HG02870 (cell line): ENCODE data around the gene USP12.

Experiments
- ATAC-seq: cut with Tn5 transposase; IDR thresholded peaks from one replicate; pipeline ENCODE4 v1.9.1; 2021; ENCODE audit warnings: mild to moderate bottlenecking, moderate library complexity; ENCODE audit not compliant: unreplicated experiment

The USP12 gene

DNA sequence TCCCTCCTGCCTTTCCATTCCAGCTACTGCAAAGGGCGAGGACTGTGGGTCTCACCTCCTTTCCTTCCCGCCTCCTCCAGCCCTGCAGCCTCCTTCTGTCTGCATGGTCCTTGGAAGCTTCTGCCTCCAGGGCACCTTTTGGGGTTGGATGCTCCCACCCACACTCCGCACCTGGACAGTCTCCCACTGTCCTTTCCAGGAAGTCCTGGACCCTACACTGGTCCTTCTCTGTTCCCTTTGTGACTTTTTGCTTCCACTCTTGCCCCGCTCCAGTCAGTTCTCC, 130.8 kb downstream of the USP12 start:
- no peak for ATAC-seq

DNA sequence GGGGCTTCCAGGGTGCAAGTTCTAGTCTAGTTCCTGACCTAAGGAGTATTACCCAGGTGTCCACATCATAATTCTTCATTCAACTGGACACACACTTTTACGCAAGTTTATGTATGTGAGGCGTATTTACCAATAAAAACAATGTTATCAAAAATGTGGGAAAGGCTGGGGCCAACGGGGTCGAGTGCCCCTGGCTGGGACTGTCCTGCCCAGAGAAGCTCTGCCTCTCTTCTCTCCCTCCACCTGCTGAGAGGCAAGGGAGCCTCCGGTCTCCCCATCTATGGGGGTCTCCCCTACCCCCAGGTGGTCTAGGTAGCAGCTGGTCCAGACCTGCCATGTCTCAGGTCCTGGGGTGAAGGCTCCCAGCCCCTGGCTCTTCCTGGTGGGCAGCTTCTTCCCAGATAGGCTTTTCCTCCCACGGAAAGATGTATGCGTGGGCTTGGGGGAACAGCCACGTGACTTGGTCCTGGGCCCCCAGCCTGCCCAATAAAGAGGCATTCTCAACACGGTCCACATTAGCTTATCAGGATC, 132.4 kb downstream of the USP12 start:
- ATAC-seq: no peak

DNA sequence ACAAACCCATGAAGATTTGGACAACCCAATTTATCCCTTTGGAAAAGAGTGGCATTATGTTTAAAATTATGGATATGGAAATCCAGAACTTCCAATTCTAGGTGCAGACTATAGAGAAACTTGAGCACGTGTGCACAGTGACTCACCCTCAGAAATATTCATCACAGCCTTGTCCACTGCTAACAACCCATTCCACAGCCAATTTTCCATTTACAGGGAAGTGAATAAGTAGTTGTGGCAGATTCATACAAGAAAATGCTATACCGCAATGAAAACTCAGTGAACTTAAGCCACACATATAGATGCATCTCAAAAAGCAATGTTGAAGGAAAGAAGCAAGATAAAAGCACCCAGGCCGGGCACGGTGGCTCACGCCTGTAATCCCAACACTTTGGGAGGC, 133.3 kb downstream of the USP12 start:
- no peak for ATAC-seq

DNA sequence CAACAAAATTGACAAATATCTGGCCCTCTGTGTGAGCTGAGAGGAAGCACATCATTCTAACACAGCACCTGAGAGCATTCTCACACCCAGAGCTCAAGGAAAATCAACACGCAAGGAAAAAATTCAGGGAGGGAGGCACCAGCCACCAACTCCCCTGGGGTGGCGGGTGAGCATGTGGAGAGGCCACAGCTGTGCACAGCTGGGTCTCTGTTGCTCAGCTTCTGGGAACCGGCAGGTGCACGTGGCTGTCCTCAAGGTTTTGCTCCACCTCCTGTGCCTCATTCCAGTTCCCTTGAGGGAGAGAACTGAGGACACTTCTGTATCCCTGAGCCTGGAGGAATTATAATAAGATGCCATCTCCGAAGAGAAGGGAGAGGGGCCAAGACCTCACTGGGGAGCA, 134.0 kb downstream of the USP12 start:
- no peak for ATAC-seq

DNA sequence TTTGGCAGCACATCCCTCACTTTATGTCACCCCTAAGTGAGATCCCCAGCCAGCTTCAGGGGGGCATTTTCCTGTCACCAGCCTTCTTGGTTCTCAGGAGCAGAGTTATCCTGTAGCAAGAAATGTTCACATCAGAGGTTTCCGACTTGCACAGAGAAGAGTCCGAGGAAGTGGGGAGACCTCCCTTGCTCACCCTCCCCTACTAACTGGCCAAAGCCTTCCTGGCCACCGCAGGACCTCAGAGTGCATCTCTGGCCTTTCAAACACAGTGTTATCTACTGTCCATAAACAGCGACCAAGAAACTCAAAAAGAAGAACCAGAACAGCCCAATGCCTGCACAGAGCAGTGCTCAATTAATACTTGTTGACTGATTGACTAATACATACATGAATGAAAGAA, 134.4 kb downstream of the USP12 start:
- ATAC-seq: no peak

DNA sequence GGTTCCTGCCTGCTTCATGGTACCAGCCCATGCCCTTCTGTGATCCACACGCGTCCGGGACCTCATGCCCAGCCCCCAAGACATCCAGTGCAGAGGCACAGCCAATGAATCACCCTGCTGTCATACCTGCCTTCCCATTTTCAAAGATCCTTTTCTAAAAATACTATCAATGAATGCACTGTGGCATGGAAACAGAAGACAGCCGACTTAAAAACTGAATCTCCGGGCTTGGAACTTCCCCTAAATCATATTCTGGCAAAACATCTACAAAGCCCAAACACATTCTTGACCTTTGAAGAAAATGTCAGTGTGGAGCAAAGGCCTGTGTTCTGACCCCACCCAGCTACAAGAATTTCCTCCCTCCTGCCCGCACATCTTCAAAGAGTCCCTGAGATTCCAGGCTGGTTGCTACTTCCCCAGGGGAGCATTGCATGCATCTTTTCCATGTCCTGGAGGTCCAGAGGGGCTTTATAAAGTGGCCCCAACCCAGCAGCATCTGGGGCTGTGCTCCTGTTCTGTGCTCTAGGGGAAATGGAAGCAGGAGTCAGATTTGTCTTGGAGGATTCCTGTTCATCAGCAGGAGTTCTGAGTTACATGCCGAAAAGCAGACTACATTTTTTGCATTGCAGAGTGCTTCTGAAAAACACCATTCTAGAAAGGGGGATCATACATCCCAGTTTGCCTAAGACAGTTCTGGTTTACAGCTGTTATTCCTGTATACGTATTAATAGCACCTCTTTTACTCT, 135.2 kb downstream of the USP12 start:
- no peak for ATAC-seq

DNA sequence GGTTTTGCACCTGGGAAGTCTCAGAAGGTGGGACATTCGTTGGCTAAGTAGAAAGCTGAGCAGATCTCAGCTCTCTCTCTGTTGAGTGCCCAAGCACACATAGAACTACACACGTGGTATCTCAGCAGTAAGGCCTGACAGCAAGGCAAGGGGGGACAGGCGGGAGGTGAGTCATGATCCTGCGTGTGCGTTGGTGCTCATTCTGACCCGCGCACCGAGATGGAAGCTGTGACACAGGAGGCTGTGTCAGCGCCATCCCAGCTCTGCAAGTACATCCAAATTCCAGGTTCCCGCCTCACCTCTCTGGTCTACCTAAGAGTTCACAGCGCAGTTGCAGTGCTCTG, 135.7 kb downstream of the USP12 start:
- no peak for ATAC-seq

DNA sequence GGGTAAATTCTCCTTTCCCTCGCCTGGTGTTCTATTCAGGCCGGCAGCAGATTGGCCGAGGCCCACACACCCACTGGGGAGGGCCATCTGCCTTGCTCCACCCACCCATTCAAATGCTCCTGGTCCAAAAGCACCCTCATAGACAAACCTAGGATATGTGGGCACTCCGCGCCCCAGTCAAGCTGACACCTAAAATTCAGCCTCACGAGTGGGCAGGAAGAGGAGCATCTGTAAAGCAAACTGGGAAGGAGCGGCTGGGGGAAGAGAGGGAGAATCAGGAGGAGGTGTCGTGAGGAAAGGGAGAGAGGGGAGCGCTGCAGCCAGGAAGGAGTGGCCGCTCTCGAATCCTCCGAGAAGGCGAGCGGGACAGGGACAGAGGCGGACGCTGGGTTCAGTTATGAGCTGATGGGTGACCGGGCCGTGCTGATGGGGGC, 136.9 kb downstream of the USP12 start:
- no peak for ATAC-seq

DNA sequence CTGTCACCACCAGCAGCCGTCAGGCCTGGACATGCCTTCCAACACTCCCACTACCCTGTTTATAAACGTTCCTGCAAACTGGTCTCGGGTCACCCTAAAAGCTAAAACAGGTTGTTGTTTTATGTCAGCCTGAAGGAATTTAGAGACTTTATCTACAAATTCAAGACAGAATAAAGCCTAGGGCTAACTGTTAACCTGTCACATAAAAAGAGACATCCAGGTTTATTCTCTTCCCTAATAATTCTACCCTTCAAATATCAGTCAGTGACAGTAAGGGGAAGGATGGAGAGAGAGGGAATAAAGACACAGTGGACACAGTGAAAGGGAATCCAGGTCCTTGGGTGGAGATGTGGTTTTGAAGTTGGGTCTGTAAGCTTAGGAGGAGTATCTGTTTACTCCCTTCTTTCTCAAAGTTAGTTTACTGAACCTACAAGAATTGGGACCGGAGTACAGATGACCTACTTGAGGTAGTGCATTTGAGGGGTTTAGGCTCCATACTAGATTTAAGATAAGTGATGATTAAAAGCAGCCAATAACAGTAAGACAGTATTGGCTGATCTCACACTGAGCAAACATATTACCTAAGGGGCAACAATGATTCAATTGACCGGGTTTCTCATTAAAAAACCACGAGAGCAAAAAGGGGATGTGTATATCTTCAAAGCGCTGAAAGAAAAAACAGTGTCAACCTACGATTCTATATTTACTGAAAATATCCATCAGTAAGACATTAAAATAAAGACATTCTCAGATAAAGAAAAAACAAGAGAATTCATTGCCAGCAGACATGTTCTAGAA, 142.7 kb downstream of the USP12 start:
- no peak for ATAC-seq

DNA sequence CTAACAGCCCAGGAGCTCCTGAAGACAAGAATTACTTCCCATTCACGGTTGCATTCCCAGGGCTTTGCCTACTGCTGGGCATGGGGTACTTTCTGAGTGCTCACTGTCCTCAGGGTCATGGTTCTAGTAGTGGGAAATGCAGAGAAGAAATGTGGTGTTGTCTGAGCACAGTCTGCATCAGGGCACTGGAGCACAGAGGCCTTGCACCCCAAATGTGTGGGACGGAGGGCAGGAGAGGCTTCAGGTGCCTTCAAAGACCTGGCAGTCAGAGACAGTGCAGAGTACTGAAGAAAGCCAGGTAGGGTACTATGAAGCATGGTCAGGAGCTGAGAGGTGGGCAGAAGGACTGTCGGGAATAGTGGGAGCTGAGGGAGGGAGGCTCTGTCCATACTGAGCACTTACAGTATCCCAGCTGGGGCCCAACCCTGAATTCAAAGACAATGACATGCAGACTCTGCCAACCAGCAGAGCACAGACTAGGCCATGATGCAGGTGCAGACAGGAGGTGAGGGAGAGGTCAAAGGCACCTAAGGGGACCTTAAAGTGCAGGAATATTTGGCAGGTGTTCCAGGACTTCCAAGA, 144.4 kb downstream of the USP12 start:
- ATAC-seq: no peak

DNA sequence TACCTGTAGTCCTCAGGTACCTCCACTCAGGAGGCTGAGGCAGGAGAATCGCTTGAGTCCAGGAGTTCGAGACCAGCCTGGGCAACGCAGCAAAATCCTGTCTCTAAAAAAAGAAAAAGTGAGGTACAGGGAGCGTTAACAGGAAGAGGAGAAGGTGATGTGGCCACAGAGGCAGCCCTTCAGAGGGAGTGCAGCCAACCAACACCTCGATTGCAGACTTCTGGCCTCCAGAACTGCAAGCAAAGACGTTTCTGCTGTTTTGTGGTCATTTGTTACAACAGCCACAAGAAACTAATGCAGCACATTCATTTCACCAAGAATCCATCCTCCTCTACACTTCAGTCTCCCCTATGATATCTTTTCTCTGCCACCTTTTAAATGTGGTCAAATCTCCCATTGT, 145.2 kb downstream of the USP12 start:
- ATAC-seq: no peak

DNA sequence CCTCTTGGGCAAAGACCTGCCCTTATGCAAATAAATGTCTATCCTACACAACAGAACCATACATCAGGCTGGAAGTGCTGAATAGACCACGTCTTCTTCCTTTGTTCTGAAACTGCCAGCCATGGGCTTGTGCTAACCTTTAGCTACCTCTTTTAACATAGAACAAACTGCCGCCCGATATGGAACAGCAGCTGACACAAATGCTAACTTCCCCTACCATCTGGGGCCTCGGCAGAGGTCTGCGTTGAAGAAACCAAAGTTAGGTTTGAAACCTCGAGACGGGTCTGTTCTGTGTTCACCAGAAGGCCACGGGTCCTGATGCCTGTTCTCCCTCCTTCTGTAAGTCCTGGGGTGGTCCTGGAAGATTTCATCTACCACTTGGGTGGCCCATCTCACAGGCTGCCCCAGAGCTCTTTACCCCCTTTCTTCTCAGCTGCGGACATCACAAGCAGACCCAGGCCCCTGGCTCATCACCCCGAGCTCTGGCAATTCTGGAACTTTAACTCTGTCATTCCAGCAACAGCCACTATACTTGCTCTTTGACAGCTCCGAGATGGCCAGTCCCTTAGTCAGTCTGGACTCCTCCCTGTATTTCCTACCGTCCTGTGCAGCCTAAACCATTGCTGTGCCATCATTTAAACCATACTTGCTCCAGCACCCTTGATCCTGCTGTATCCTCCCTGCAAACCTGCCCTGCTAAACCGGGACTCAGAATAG, 146.7 kb downstream of the USP12 start:
- no peak for ATAC-seq

DNA sequence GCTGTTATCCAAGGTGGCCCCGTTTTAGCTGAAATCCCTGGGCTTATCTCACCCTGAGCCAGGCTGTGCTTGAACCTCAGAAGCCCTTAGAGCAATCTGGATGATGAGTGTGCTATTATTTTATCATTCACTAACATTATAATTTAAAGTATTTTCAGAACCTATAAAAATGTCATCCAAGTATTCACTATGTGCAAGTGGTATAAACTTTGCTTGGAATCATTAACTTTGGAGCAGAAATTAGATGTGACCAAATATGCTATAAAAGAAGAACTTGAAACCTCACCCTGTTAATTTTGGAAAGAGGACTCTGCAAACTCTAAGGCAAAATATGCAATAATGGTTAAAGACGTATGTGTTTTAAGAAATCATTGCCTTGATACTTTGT, 147.5 kb downstream of the USP12 start:
- ATAC-seq: no peak

DNA sequence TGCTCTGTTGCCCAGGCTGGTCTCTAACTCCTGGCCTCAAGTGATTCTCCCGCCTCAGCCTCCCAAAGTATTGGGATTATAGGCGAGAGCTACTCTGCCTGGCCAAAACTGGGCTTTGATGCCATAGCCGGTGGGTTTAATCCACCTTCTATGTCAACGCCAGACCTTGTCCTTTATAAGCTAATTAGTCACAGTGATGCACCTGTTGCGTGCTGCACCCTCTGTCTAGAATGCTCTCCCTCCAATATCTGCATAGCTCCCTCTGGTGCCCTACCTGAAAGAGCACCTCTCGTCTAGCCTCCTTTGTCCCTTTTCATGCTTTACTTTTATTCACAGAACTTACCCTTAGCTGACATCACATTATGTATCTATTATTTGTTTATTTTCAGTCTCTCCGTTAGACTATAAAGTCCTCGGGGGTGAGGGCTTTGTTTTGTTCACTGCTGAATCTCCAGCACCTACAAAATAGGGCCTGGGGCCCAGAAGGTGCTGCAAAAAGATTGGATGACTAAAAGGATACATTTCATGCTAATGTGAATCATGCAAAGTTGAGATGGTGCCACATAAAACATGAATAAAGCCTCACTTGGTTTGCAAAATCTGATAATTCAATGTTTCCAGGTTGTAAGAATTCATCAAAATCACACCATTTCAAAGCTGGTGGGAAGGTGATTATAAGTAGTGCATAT, 148.1 kb downstream of the USP12 start:
- no peak for ATAC-seq

DNA sequence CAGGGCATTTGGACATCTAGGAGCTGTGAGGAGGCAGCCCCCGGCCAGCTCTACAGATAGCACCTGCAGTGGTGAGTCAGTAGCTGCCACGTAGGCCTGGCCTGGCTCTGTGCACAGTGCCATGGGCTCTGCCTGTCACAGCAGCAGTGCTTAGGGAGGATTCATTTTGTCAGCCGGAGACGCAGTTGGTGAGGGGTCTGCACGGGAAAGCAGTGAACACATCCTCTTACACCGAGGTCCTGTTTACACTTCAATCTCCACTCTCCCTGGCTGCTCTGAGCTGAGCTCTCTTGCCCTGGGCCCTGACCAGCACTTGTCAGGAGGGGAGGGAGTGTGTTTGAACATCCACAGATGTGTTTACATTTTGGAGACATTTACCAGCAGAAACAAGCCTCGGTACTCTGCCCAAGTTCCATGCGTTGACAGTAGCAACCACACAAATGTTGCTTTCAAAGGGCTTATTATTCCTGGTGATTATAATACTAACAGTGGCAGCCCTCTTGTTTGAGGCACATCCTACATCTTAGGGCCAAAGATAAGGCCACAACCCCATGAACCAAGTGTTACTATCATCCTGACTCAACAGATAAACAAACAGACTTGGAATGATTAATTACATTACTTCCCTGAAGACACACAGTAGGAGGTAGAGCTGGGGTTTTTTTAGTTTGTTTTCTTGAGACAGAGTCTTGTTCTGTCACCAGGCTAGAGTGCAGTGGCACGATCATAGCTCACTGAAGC, 148.9 kb downstream of the USP12 start:
- no peak for ATAC-seq

DNA sequence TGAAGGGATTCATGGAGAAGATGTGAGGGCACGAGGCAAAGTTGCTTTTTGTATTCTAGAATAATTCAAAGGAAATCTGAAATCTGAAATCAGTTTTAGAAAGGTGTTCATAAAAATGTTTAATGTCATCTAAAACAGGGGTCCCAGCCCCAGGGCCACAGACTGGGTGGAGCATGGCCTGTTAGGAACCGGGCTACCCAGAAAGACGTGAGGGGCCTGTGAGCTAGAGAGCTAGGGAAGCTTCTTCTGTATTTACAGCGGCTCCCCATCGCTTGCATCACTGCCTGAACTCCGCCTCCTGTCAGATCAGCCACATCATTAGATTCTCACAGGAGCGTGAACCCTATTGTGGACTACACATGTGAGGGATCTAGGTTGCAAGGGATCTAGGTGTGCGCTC, 151.2 kb downstream of the USP12 start:
- no peak for ATAC-seq

DNA sequence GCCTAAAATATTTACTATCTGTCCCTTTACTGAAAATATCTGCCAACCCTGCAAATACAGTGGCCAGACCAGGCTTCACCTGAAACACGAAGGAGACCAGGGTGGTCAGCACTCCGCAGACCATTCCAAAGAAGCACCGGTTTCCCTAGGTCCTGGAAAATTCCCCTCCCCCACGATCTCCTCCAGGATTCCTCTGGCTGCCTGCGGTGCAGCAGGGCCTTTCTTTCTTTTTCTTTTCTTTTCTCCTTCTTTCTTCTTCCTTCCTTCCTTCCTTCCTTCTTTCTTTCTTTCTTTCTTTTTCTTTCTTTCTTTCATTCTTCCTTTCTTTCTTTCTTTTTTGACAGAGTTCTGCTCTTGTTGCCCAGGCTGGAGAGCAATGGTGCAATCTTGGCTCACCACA, 152.7 kb downstream of the USP12 start:
- no peak for ATAC-seq

DNA sequence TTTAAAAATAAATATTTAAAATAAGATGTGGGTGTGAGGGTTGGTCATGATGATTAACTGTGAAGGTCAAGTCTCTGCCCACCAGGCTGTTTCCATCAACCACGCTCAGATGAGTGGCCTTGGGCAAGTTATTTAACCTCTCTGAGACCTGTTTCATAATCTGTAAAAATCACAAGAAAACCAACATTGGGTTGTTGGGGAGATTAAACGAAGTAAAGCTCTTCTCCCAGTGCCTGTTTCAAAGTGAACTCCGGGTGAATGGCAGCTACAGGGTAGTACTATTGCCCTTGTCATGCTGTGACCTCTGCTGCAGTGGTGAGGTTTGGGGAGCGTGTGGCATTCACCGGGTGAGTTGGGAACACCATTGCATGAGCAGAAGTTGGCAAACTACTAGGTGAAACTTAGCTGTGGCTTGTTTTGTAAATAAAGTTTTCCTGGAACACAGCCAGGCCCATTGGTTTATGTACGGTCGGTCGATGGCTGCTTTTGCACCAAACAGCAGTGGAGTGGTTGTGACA, 153.2 kb downstream of the USP12 start:
- no peak for ATAC-seq

DNA sequence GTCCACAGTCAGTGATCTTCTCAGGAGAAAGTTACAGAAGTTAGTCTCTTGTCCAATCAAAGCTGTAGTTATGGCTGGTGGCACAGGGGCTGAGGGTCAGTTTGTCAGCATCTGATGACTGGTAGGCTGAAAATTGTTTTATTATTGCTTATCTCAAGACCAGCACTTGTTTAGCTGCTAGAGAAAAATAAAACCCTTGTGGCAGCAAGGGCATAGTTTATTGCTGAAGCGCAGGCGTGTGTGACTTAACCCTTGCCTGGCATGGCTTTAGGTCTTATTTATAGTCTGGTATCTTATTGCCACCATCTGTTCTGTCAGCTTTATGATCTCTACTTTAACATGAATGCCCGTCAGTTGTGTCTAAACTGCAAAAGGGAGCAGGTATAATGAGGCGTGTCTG, 154.7 kb downstream of the USP12 start:
- ATAC-seq: no peak
